CD4-positive, alpha-beta T cell (primary cell): Measurements from ENCODE around the gene TLE2. TPM values are rescaled to one million over a fixed set of nuclear protein-coding genes. Genes with fewer than 3 reads are reported as not detected.

Source experiments
- ATAC-seq: fragments of 200-7000 bp; cut with Tn5 transposase; one replicate; pipeline ENCODE4 v1.10.0; 2022; ENCODE audit warnings: mild to moderate bottlenecking; ENCODE audit not compliant: poor library complexity
- CTCF ChIA-PET: fragments of 350-600 bp; sonication (Branson Sonifier 250); formaldehyde crosslinking; loops from one replicate; lab custom pipeline; 2021; ENCODE audit warnings: antibody characterized with exemption, inconsistent platforms; lab: Charles Lee
- POLR2A ChIA-PET: fragments of 350-600 bp; sonication (Branson Sonifier 250); formaldehyde crosslinking; loops from one replicate; lab custom pipeline; 2021; ENCODE audit warnings: antibody characterized with exemption, inconsistent platforms; lab: Charles Lee
- DNase-seq, 14 experiments: peaks; one replicate each; pipeline ENCODE4 v3.0.0-alpha.2; 2013 to 2020; ENCODE audit warnings: mixed read lengths in 2 of 14
- H3K27ac ChIP-seq, 2 donors: one replicate each; pipeline versions ENCODE4 v1.5.1 to v1.7.0; 2013; ENCODE audit warnings: low read length in 2 of 2, low read depth in 1 of 2, mild to moderate bottlenecking in 1 of 2
- H3K27me3 ChIP-seq, 2 experiments: 1 replicate in 1 of 2; 2 replicates in 1 of 2; pipeline versions ENCODE4 v1.6.1 to v1.7.0; 2013; ENCODE audit warnings: low read length in 2 of 2, control low read depth in 1 of 2, mild to moderate bottlenecking in 1 of 2, moderate library complexity in 1 of 2; ENCODE audit not compliant: insufficient read depth in 2 of 2, control insufficient read depth in 1 of 2
- H3K36me3 ChIP-seq: one replicate; pipeline ENCODE4 v1.6.1; 2013; ENCODE audit warnings: low read length, control low read depth; ENCODE audit not compliant: insufficient read depth
- H3K4me1 ChIP-seq: one replicate; pipeline ENCODE4 v1.6.1; 2013; ENCODE audit warnings: low read length, control low read depth; ENCODE audit not compliant: insufficient read depth
- H3K4me3 ChIP-seq: one replicate; pipeline ENCODE4 v1.5.1; 2013; ENCODE audit warnings: mild to moderate bottlenecking, low read length, moderate library complexity
- H3K9me3 ChIP-seq, 2 experiments: 1 replicate in 1 of 2; 2 replicates in 1 of 2; pipeline versions ENCODE4 v1.6.1 to v1.7.0; 2013; ENCODE audit warnings: low read length in 2 of 2, mild to moderate bottlenecking in 2 of 2, control low read depth in 1 of 2, moderate library complexity in 1 of 2; ENCODE audit not compliant: control insufficient read depth in 1 of 2, insufficient read depth in 1 of 2
- H3K27ac Mint-ChIP-seq: one replicate; pipeline ENCODE4 v1.8.0; 2020; ENCODE audit warnings: mixed read lengths
- H3K27me3 Mint-ChIP-seq: one replicate; pipeline ENCODE4 v1.8.0; 2021; ENCODE audit warnings: mixed read lengths
- H3K36me3 Mint-ChIP-seq: one replicate; pipeline ENCODE4 v1.8.0; 2021; ENCODE audit warnings: low read depth, mixed read lengths
- H3K4me1 Mint-ChIP-seq: one replicate; pipeline ENCODE4 v1.8.0; 2021; ENCODE audit warnings: low read depth, mixed read lengths
- H3K4me3 Mint-ChIP-seq: one replicate; pipeline ENCODE4 v1.8.0; 2020; ENCODE audit warnings: mild to moderate bottlenecking, mixed read lengths
- H3K9me3 Mint-ChIP-seq: one replicate; pipeline ENCODE4 v1.8.0; 2020; ENCODE audit warnings: mixed read lengths
- intact Hi-C, 2 experiments: fragments of 100-400 bp; cut with DNase I in 1 of 2; cut with micrococcal nuclease in 1 of 2; formaldehyde crosslinking; loops; one replicate each; pipeline versions ENCODE4 v1.15.1 to v1.9.0; 2023 to 2025; cut with DNase I, micrococcal nuclease
- total RNA-seq, 174 experiments: library from RNA in 2 of 174; stranded (reverse) in 2 of 174; gene quantifications; one replicate each; pipeline ENCODE4 v1.2.3 and lab custom pipeline; 2021 to 2026
- TF ChIP-seq, protein P1 (sequence below): fragments of 200-600 bp; IDR thresholded peaks from one replicate; pipeline ENCODE4 v1.8.0; 2022; ENCODE audit warnings: antibody characterized with exemption, mild to moderate bottlenecking

TLE2 gene
- total RNA-seq, 2 experiments from 2014 or later: 23.9 to 25.0 TPM

DNA sequence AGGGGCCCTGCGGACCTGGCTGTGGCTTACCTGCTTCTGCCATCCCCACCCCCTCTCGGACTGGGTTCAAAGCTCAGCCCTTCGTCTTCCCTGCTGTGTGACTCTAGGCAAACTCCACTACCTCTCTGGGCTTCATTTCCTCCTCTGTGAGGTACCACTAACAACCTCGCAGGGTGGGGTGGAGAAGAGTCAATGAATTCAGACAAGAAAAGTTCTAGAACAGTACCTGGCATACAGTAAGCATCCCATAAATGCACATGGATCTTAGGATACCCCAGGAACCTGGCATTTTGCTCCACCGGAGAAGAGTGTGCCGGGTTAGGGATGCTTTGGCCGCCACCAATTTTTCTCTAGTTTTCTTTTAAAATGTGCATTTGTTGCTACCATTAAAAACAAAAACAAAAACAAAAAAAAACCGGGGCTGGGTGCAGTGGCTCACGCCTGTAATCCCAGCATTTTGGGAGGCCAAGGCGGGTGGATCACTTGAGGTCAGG, 29.8 kb upstream of the TLE2 start:
- TF ChIP-seq, protein P1, sequence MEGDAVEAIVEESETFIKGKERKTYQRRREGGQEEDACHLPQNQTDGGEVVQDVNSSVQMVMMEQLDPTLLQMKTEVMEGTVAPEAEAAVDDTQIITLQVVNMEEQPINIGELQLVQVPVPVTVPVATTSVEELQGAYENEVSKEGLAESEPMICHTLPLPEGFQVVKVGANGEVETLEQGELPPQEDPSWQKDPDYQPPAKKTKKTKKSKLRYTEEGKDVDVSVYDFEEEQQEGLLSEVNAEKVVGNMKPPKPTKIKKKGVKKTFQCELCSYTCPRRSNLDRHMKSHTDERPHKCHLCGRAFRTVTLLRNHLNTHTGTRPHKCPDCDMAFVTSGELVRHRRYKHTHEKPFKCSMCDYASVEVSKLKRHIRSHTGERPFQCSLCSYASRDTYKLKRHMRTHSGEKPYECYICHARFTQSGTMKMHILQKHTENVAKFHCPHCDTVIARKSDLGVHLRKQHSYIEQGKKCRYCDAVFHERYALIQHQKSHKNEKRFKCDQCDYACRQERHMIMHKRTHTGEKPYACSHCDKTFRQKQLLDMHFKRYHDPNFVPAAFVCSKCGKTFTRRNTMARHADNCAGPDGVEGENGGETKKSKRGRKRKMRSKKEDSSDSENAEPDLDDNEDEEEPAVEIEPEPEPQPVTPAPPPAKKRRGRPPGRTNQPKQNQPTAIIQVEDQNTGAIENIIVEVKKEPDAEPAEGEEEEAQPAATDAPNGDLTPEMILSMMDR: no peak
- peaks cover 73% of the 10 kb centered on the region for H3K36me3 Mint-ChIP-seq
- H3K9me3 Mint-ChIP-seq: no peaks in the 10 kb centered on the region
- H3K36me3 ChIP-seq: peaks cover 67% of the 10 kb centered on the region
- peak overlapping the region; percentile 38 for H3K4me3 Mint-ChIP-seq
- ATAC-seq: no peak
- H3K4me3 ChIP-seq: no peak overlapping the region
- peaks cover 84% of the 10 kb centered on the region for H3K4me1 ChIP-seq
- CTCF ChIA-PET: no interaction called here
- POLR2A ChIA-PET: interaction anchor here (0.9 to 8.5 kb wide), 3 partner anchors 14 to 1790 kb away, joined by 3 to 225 read pairs (median 80); no protein-coding TSS in a partner anchor
- H3K27ac Mint-ChIP-seq: peak overlapping the region; percentile 96
- no peaks in the 10 kb centered on the region for H3K9me3 ChIP-seq
- intact Hi-C loops: loop anchor here (5.0 to 10.0 kb wide), 2 partner anchors 123 to 446 kb away; partner anchors contain the start of genes DOHH (in 1 of the 2) and FZR1 (in 1 of the 2)
- peaks cover 61% of the 10 kb centered on the region for H3K4me1 Mint-ChIP-seq
- H3K27me3 ChIP-seq: no peaks in the 10 kb centered on the region
- no peak for DNase-seq
- H3K27ac ChIP-seq: peak overlapping the region; percentile 14 to 34
- H3K27me3 Mint-ChIP-seq: no peaks in the 10 kb centered on the region

DNA sequence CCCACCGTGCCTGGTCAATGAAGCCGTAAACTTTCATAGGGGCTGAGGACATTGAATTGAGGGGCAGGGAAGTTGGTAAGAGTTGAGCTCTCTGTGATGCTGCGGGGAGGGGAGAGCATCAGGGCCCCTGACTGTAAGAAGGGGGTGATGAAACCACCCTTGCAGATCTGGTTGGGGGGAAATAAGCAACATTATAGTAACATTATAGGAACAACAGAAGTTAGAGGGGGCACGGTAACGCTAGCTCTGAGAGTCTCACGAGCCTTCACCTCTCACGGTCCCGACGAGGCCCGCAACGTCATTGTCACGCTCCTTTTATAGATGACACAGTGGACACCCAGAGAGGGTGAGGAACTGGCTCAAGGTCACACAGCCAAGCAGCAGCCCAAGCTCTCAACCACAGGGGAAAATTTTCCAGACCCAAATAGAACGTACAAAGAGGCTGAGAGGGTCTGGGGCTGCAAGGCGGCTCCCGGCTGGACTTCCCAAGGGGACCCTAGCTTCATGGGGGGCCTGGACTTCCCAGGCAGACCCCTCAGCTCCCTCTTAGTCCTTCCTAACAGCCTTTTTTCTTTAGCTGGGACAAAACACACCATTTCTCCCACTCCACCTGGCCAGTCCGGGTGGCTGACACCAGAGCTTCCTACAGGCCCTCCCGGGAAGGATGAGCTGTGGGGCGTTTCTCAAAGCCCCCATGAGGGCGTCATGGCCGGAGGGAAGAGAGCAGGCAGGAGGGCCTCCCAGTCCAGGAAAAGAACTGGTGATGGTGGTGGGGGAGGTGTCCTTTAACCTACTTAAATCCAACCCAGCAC, 29.1 kb upstream of the TLE2 start:
- H3K36me3 ChIP-seq: peaks cover 74% of the 10 kb centered on the region
- Mint-ChIP-seq H3K27ac (peak overlapping the region; percentile 96), H3K9me3 (no peaks in the 10 kb centered on the region), H3K27me3 (no peaks in the 10 kb centered on the region), H3K36me3 (peaks cover 77% of the 10 kb centered on the region), H3K4me1 (peaks cover 58% of the 10 kb centered on the region), H3K4me3 (peak overlapping the region; percentile 79)
- no peaks in the 10 kb centered on the region for H3K9me3 ChIP-seq
- no peaks in the 10 kb centered on the region for H3K27me3 ChIP-seq
- ATAC-seq (no peak), DNase-seq (peak in 1 of 14 experiments; percentile 16)
- intact Hi-C loops: loop anchor here (5.0 to 10.0 kb wide), 2 partner anchors 124 to 447 kb away; partner anchors contain the start of genes DOHH (in 1 of the 2) and FZR1 (in 1 of the 2)
- H3K27ac ChIP-seq: peak overlapping the region; percentile 14 to 35
- peaks cover 84% of the 10 kb centered on the region for H3K4me1 ChIP-seq
- TF ChIP-seq, protein P1: no peak
- CTCF ChIA-PET: interaction anchor here (0.5 kb wide), 1 partner anchor 63 kb away, joined by 4 read pairs; no protein-coding TSS in a partner anchor
- no peak overlapping the region for H3K4me3 ChIP-seq
- POLR2A ChIA-PET: interaction anchor here (0.9 to 8.5 kb wide), 3 partner anchors 13 to 1789 kb away, joined by 3 to 225 read pairs (median 80); no protein-coding TSS in a partner anchor

DNA sequence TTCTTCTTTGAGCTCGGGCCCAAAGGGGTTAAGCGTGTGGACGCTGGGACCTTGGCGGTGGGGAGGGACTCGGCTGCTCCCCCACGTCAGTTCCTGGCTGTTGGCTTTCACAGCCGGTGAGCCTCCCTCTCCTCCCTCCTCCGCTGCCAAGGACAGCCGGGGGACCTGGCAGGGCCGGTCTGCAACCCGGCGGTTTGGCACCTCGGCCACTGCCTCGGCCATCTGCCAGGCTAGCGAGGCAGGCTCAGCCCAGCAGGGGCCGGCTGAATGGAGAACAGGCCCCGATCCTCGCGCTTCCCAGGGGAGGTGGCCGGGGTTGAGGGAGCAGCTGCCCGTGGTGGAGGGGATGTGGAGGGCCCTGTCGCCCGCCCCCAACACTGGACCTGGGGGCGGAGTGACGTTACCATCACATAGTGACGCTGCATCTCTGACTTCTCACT, 28.2 kb upstream of the TLE2 start:
- Mint-ChIP-seq H3K9me3 (no peaks in the 10 kb centered on the region), H3K4me1 (peaks cover 61% of the 10 kb centered on the region), H3K4me3 (peak overlapping the region; percentile 42), H3K27me3 (no peaks in the 10 kb centered on the region), H3K27ac (peak overlapping the region; percentile 96), H3K36me3 (peaks cover 81% of the 10 kb centered on the region)
- Histone ChIP-seq H3K27ac (peak overlapping the region in 1 of 2 donors; percentile 38), H3K27me3 (no peaks in the 10 kb centered on the region), H3K36me3 (peaks cover 77% of the 10 kb centered on the region), H3K4me3 (no peak overlapping the region), H3K9me3 (no peaks in the 10 kb centered on the region), H3K4me1 (peaks cover 84% of the 10 kb centered on the region)
- ATAC-seq (no peak), DNase-seq (no peak)
- TF ChIP-seq, protein P1: no peak
- CTCF ChIA-PET: no interaction called here
- intact Hi-C loops: loop anchor here (5.0 to 10.0 kb wide), 2 partner anchors 125 to 448 kb away; partner anchors contain the start of genes DOHH (in 1 of the 2) and FZR1 (in 1 of the 2)
- POLR2A ChIA-PET: interaction anchor here (7.9 to 8.5 kb wide), 2 partner anchors 12 to 20 kb away, joined by 80 to 225 read pairs; no protein-coding TSS in a partner anchor
